ENCODE results near the gene ITFG1.

Gene ITFG1

DNA sequence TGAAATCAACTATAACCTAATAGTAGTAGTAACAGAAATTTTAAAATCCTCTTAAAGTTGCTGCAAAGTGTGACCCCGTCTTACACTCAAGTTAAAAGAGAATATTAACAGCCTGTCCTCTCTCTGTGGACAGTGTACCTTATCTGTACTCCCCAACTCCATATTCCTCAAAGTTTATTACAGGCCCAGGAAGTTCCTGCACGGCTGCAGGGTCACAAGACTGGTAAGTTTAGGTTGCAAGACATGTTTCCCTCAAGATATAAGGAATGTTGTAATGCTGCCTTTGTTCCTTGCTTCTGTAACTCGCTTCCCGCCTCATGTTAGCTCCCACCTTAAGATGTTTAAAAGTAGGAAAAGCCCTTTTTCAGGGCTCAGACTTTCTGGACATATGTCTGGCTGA is 72.2 kb downstream of the ITFG1 start:
- TF ChIP-seq CTCF (IDR thresholded peaks at IDR 0.05; ENCODE audit: low read depth, low read length, missing control alignments): no peak
- no peak overlapping the region for H3K4me3 ChIP-seq (ENCODE audit: low read depth, low read length)
- in situ Hi-C loops (cut with HindIII; ENCODE audit: low sequenced_read_pairs): no loop called here
- no peak for DNase-seq (ENCODE audit: low read depth)

DNA sequence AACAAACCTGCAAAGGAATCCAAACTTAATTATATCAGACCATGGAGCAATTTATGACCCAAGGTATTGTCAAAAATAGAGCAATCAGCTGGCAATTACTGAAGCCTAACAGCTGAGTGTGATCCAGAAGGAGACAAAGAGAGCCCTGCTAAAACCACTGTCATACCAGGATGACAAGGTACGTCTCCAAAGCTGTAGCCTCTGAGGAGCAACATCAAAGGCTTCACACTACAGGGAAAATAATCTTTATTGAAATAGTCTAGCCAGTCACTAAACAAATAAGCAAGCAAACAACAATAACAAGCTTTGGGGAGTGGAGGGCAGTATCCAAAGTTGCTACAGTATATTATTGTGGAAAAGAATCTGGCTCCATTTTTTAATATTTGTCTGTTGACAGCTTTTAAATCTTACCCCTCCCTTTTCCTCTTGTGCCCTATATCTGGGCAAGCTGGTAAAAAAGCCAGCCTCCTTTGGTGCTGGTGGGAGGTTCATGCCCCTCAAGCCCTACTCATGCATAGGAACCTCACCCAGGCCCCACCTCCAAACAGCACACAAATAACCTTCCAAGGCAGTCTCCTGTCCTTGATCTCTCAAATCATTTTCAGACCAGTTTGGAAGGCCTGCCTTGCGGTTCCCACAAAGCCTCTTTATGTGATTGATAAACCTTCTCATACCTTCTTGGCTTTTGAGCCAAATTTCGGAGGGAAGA is 73.7 kb downstream of the ITFG1 start:
- H3K4me3 ChIP-seq (ENCODE audit: low read depth, low read length): no peak overlapping the region
- in situ Hi-C loops (cut with HindIII; ENCODE audit: low sequenced_read_pairs): no loop called here
- TF ChIP-seq CTCF (IDR thresholded peaks at IDR 0.05; ENCODE audit: low read depth, low read length, missing control alignments): no peak
- DNase-seq (ENCODE audit: low read depth): no peak

- H3K4me3 ChIP-seq (ENCODE audit: low read depth, low read length): no peak overlapping the region
- in situ Hi-C loops (cut with HindIII; ENCODE audit: low sequenced_read_pairs): no loop called here
- no peak for DNase-seq (ENCODE audit: low read depth)
- no peak for TF ChIP-seq CTCF (IDR thresholded peaks at IDR 0.05; ENCODE audit: low read depth, low read length, missing control alignments)
These were observed 74.6 kb downstream of the ITFG1 start for GRCh38 chr16:47386201-47386718.

- DNase-seq (ENCODE audit: low read depth): no peak
- no peak overlapping the region for H3K4me3 ChIP-seq (ENCODE audit: low read depth, low read length)
- no peak for TF ChIP-seq CTCF (IDR thresholded peaks at IDR 0.05; ENCODE audit: low read depth, low read length, missing control alignments)
- in situ Hi-C loops (cut with HindIII; ENCODE audit: low sequenced_read_pairs): no loop called here
These were observed 78.5 kb downstream of the ITFG1 start for GRCh38 chr16:47382362-47382761.

DNA sequence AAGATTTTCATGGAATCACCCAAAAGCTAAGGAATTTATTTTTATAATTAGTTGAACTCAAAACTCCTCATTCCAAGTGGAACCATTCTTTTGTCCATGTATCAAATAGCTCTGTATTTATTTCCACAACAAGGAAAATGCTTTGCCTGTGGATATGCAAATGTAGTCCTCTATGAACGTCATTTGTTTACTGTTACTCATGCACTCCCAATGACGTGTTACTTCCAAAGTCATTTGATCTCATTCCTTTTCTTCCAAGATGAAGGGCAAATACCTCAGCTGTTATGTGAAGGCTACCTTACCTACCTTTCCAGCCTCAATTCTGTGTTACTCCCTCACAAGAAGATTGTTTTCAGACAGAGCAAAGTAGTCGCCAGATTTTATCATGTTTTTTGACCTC is 83.7 kb downstream of the ITFG1 start:
- DNase-seq (ENCODE audit: low read depth): no peak

DNA sequence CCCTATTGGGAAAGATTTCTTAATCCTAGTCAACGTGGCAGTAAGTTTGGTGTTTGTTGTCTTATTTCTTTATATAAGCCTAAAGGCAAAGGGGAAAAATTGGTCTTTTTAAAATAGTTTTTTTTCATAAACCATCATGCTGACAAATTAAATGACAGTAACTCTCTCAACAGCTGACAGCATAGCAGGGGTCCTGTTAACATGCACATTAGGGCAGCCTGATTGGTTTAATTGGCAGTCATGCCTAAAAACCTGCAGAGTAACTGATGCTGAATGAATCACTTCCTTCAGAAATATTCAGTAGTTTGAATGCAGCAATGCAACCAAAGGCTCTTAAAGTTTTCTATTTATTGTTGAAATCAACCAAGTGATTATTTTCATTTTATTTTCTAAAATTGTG is 85.4 kb downstream of the ITFG1 start:
- TF ChIP-seq CTCF (IDR thresholded peaks at IDR 0.05; ENCODE audit: low read depth, low read length, missing control alignments): no peak
- no peak for DNase-seq (ENCODE audit: low read depth)
- in situ Hi-C loops (cut with HindIII; ENCODE audit: low sequenced_read_pairs): no loop called here
- no peak overlapping the region for H3K4me3 ChIP-seq (ENCODE audit: low read depth, low read length)

More for the DNA sequence above, 83.7 kb downstream of the ITFG1 start:
- no peak overlapping the region for H3K4me3 ChIP-seq (ENCODE audit: low read depth, low read length)
- in situ Hi-C loops (cut with HindIII; ENCODE audit: low sequenced_read_pairs): no loop called here
- TF ChIP-seq CTCF (IDR thresholded peaks at IDR 0.05; ENCODE audit: low read depth, low read length, missing control alignments): no peak

Measured in astrocyte of the cerebellum (primary cell).